ENCODE measurements around the gene LYAR.
A peak's percentile ranks its signal among the peaks of the same experiment; 100 is the strongest.

Gene LYAR

DNA sequence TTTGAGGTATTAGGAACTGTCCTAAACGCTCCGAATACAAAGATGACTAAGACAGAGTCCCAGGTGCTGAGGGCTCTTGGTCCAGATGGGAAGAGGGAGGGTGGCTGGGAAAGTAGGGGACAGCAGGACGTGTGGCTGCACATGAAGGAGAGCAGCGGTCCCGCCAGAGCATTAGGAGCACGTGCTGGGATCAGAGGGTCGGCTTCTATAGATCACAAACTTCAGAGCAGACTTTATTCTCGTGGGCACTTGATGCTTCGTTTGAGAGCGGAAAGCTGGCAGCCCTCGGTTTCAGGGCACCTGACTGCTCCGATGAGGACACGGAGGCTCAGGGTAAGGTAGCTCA lies 26.2 kb upstream of the LYAR start:
- DNase-seq (ENCODE audit: low read depth): no peak

DNA sequence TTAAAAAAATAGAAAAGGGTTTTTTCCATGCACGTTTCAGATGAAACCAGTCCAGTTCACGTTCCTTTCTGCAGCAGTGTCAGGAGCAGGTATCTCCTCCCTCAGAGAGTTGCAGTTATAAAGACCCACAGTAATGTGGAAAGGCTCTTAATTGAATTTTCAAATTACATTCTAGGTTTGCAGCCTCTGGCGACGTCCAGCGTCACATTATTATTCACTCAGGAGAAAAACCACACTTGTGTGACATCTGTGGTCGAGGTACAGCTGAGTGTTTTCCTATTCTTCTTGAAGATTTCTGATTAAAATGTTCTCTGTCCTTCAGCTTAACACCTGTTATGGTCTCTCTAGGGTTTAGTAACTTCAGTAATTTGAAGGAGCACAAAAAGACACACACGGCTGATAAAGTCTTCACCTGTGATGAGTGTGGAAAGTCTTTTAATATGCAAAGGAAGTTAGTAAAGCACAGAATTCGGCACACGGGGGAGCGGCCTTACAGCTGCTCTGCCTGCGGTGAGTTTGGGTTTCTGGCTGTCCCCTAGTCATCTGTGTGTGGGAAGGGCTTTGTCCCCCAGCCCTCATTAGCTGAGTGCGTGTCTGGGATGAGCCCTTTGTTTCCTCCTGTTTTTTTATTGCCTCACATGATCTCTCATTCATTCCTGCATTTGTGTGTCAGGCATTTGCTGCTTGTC lies 25.7 kb upstream of the LYAR start:
- no peak for DNase-seq (ENCODE audit: low read depth)

DNA sequence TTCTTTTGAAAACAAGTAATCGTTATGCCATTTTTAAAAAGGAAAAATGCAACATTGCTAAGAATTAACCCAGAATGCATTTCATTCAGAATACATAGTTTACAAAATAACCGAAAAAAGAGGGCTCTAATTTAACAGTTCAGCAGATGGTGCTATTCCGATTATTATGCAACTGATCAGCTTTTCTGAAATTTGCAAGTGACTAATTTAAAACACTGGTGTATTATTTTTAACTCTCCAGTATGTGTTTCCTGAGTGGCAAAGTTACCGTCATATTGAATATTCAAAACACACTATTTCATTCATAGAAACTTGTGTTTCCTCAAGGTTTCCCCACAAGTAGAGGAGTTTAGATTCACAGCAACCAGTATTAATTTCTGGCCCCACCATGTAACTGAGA lies 21.2 kb upstream of the LYAR start:
- DNase-seq (ENCODE audit: low read depth): no peak

DNA sequence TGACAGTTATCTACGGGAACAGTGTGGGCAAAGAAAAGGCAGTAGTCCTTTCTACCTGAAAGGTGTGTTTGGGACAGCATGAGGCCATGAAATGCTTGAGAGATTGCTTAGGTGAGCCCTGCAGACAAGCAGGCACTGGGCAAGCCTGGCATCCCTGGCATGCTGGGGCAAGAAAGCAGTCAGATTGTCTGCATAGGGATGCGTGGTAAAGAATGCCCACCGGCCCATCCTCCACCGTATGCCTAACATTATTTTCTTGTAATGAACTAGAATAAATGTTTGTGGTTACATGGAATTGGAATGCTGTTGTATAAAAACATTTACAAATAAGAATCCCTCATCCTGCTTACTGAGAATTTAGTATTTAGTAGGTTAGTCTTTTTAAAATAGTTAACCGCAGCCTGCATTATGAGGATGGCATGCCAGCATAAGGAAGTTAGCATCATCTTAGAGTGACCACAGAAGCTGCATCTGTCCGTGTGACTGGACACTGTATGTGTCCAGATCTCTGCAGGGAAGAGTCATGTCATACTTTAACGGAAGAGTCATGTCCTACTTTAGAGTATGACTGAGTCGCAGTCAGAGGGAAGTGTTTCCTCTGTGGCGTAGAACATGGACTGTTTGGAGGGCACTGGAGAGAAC lies 19.0 kb upstream of the LYAR start:
- DNase-seq (ENCODE audit: low read depth): peak; percentile 41

DNA sequence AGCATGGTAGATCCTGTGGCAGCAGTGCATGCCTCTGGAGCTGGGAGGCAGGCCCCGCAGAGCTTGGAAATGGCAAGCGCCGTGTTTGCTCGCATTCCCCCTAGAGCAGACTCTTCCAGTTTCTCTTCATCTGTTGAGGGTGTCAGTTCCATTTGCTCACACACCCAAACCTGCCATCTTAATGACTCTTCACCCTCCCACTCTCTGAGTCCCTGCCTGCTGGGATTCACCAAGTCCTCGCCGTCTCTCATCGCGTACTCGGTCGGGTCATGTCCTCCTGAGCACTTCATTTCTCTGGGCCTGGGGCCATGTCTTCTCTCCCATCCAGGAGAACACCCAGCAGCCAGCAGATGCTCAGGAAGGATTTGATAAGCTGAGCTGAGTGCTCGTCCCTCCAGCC lies 17.0 kb upstream of the LYAR start:
- no peak for DNase-seq (ENCODE audit: low read depth)

DNA sequence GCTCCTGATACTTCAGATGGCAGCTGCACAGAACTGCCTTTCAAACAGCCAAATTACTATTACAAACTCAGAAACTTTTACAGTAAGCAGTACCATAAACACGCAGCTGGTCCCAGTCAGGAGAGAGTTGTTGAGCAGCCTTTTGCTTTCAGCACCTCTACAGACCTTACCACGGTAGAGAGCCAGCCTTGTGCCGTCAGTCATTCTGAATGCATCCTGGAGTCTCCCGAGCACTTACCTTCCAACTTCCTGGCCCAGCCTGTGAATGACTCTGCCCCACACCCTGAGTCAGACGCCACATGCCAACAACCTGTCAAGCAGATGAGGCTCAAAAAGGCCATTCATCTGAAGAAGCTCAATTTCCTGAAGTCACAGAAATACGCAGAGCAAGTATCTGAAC lies 12.5 kb upstream of the LYAR start:
- DNase-seq (ENCODE audit: low read depth): no peak

DNA sequence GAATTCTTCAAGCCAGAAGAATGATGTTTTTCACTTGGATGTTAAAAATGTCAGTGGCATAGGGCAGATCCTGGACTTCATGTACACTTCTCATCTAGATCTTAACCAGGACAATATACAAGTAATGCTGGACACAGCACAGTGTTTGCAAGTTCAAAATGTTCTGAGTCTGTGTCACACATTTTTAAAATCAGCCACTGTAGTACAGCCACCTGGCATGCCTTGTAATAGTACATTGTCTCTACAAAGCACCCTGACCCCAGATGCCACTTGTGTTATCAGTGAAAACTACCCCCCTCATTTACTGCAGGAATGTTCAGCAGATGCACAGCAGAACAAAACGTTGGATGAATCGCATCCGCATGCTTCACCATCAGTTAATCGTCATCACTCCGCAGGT lies 12.0 kb upstream of the LYAR start:
- no peak for DNase-seq (ENCODE audit: low read depth)

DNA sequence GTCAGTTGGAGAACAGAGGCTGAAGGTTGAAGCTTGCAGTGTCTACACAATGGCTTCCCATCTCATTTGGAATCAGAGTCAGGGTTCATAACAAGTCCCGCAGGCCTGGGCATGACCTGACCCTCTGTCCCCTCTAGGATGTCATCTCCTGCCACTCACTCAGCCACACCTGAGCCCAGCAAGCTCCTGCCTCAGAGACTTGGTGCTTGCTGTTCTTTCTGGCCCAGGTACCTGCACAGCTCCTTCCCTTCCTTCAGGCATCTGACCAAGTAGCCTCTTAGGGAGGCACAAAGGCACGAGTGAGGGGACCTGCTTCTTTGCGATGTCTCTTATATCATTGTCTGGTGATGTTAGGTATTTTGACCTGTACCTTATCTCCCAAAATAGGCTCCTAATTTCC lies 9.1 kb upstream of the LYAR start:
- no peak for DNase-seq (ENCODE audit: low read depth)

DNA sequence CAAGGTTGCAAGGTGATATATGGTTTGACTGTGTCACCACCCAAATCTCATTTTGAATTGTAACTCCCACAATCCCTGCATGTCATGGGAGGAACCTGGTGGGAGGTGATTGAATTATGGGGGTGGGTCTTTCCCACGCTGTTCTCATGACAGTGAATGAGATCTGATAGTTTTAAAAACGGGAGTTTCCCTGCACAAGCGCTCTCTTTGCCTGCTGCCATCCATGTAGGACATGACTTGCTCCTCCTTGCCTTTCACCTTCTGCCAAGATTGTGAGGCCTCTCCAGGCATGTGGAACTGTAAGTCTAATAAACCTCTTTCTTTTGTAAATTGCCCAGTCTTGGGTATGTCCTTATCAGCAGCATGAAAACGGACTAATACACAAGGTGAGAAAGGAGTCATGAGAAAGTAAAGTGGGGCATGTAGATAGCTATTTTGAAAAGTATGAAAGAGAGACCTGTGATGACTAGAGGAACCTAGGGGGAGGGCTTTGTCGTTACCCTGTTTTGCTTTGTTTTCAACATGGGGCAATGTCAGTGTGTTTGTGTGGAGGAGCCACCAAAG lies 6.4 kb upstream of the LYAR start:
- no peak for DNase-seq (ENCODE audit: low read depth)

DNA sequence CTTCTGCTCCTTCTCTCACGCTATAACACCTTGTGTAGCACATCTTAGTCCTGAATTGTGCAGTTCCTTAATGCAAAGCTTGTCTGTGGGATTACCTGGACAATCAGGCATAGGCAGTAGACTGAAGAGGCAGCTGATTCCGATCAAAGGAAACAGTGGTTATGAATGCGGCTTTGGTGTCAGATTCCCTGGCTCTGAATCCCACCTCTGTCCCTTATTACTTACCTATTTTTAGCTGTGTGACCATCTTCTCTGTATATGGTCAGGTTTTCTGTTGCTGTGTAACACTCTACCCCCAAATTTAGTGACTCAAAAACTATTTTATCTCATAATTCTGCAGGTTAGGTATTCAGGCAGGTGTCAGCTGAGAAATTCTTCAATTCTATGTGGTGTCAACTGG lies 3.3 kb upstream of the LYAR start:
- DNase-seq (ENCODE audit: low read depth): no peak

DNA sequence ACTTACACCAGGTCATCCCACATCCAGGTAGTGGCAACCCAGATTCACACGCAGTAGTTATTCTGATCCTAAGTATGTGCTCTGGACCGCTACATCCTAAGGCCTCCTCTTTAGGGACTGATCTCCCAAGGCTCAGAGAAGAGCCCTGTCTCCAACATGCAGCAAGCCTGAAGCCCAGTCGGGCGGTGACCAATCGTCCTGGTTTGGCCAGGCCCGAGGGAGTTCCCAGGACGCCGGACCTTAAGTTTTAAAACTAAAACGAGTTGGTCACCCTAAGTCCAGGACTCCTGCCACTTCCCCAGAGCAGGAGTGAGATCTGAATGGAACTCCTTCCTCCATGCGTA lies 385 bp downstream of the LYAR start:
- DNase-seq (ENCODE audit: low read depth): peak; percentile 34

DNA sequence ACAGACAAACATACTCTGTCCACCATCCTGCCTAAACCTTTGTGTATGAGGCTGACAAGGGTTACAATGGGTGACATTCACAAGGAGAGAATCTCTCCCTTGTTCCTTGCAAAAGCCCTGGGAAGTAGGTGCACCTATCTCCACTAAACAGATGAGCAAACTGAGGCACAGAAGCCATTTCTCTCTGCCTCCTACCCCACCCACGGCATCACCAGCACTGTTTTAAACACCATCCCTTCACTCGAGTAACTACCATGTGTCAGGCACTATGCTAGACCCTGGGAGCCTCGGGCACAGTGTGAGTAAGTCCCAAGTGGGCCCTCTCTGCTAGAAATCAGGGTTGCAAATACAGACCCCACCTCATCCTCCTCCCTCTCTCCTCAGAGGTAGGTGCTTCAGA lies 899 bp downstream of the LYAR start:
- no peak for DNase-seq (ENCODE audit: low read depth)

DNA sequence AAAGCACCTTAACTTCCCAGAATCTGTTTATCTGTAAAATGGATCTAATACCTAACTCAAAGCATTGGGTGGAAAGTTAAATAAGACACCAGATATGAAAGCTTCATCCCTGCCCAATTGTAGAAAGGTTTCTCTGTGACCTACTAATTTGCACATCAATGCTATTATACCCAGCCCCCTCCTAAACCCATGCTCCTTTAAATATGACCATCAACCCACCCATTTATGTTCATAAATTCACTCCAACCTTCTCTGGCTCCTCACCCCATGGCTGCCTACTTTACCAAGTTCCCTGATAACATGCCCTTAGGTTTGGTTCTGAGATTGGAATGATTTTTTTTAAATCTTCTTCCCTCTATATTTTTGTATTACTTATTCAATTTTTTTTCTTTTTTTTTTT lies 1.9 kb downstream of the LYAR start:
- no peak for DNase-seq (ENCODE audit: low read depth)

DNA sequence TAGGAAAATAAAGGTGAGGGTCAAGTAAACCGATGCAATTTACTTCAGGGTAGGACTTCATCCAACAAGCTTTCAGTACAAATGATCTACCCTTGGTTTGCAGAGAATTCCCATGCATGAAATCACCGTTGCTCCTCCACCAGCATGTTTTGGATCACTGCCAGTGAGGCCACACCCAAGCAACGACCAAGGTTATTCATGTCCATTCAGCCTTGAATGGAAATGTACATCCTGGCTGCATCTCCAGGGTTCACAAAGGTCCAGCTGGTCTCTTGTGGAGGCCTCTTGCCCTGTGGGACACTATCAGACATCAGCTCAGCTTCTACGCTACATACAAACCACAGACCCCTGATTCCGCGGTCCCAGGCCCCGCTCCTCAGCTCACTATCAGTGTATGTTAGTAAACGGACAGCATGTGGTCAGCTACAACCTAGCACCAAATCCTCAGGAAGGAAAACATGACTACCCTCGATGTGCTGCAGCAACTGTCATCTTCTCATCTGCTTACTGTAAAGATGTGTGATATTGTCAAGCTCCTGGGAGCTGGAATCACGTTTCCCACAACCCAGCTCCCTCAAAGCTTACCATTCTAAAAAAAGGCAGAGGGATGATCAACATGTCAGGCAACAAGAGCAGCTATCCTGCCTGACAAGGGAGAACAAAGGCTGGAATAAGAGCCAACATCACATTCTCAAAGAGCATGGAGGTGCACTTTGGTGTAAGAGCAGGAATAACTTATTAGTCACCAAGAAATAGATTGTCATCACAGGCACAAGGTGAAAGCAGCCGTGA lies 4.9 kb downstream of the LYAR start:
- peak; percentile 68 for DNase-seq (ENCODE audit: low read depth)

DNA sequence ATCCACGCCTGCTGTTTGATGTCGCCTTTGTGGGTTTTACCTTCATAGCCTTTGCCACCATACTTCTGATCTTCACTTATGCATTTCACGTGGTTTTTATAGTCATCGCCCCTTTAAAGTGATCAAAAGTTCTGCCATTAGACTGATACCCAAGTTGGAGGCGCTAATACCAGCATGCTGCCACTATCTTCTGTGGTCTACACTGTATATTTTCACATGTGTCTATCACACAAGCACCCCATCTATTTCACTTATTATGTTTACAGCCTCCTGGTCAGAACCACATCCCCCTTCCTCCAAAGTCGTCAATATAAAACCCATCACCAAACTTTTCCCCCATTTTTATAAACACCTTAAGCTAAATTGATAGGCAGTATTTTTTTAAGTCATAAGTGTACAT lies 8.2 kb downstream of the LYAR start:
- DNase-seq (ENCODE audit: low read depth): no peak

DNA sequence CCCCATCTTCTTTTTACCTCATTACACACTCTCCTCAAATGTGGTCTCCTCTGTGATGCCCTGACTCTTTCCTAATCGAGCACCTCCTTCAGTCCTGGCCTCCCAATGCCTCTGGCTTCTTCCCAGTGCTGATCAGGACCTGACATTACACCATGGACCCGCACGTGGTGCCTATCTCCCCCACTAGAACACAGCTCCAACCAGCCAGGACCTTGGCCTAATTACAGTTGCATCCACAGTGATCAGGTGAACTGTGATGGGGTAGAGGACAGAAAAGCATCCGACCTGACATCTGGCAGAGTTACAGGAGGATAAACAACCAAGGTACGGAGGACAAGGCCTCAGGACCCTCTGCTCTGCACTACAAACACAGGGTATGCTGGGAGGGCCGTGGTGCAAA lies 12.4 kb downstream of the LYAR start:
- DNase-seq (ENCODE audit: low read depth): no peak

DNA sequence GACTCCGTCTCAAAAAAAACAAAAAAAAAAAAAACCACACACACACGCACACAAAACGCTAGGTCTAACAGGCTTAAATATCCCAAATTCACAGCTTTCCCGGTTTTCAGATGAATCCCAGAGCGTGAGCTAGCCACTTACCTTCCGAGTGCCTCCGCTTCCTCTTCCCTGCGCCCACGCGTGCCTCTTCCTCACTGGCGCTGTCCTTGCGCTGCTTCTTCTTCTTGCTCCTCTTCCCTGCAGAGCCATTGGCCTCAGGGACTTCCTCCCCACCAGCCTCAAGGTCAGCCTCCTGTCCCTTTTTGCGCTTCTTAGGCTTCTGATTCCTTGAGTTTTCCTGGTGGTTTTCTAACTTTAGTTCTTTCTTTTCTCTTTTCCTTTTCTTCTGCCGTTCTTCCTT lies 15.7 kb downstream of the LYAR start:
- no peak for DNase-seq (ENCODE audit: low read depth)

DNA sequence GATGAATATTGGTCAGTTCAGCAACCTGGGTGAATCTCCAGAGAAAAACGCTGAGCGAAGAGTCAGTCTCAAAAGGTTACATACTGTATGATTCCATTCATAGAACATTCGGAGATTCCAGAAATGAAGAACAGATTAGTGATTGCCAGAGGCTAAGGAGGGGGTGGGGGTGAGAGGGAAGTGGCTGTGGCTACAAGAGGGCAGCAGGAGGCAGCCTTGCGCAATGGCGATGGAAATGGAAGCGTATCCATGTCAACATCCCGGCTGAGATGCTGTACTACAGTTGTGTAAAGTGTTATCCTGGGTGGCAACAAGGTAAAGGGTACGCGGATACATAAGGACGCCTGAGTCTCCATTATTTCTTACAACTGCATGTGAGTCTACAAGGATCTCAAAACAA lies 18.0 kb downstream of the LYAR start:
- peak; percentile 76 for DNase-seq (ENCODE audit: low read depth)

DNA sequence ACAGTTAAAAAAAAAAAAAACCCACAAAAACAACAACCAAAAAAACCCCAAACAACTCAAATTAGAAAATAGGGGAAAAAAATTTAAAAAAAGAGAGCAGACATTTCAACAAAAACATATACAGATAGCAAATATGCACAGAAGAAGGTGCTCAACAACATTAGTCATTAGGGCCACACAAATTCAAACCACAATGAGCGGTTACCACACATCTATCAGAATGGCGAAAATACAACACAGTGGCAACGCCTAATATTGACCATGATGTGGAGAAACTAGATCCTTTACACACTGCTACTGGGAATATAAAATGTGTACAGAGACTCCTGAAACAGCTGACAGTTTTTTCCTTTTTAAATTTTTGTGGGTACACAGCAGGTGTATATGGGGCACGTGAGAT lies 19.4 kb downstream of the LYAR start:
- DNase-seq (ENCODE audit: low read depth): peak; percentile 60

DNA sequence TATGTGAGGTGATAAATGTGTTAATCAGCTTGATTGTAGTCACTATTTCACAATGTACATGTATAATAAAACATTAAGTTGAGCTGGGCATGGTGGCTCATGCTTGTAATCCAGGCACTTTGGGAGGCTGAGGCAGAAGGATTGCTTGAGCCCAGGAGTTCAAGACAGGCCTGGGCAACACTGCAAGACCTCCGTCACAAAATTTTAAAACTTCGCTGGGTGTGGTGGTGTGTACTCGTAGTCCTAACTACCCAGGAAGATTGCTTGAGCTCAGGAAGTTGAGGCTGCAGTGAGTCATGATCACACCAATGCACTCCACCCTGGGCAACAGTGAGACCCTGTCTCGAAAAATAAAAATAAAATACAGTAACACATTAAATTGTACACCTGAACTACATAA lies 20.1 kb downstream of the LYAR start:
- DNase-seq (ENCODE audit: low read depth): peak; percentile 81

DNA sequence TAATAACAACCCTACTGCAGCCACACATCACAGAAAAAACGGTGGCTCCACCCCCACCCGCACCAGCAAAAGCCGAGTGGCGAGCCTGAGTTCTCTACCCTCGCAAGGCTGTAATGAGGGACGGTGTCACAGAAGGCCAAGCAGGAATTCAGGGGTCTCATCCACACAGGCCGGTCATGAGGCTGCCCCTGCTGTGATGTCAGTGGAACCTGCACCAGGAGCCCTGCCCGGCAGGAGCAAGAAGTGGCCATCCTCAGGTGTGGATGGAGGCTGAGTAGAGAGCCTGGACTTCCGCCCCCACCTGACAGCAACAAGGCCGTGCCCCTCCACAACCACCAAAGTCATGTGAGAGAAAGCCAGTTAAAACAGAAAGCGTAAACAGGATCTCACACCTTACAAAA lies 20.6 kb downstream of the LYAR start:
- no peak for DNase-seq (ENCODE audit: low read depth)

DNA sequence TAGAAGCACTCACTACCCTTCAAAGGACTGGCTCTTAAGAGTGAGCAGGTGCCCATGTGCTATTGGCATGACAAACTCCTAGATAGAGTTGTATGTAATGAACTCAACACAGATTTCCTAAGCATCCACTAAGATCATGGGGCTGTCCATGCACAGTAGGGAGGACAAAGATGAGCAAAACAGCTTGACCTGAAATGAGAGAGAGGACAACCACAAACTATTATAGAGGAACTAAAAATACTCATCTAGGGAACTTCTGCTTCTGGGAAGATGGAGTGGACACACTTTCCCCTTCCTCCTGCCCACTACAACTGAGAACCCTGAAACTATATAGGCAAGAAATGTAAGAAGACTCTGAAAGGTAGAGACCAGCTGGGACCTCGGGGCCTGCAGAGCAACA lies 21.2 kb downstream of the LYAR start:
- no peak for DNase-seq (ENCODE audit: low read depth)

DNA sequence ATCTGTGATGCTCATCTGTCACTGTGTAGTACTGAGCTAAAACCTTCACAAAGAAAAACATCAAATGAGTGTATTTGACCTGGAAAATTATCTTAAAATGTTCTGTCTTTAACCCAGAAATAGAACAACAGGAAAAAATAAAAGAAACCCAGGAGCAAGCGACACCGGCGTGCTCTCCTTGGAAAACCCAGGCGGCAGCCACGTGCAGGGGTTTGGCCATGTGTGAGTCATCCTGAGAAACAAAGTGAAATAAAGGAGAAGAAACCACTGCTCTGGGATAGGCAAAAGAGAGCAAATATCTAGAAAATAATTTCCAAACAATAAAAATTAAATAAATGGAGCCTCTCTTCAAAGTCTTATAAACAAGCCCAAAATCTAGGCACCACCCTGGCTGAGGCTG lies 22.0 kb downstream of the LYAR start:
- peak; percentile 23 for DNase-seq (ENCODE audit: low read depth)
